Fibroblast of skin of back (primary cell): ENCODE data around the gene CARD10. TPM values are rescaled to one million over a fixed set of nuclear protein-coding genes. Genes with fewer than 3 reads are reported as not detected.

ENCODE experiments used
- DNase-seq: peaks from one replicate; pipeline ENCODE4 v3.0.0-alpha.2; 2013
- polyA plus RNA-seq, 2 experiments: library from polyadenylated mRNA; unstranded; fragments of 120-200 nt; gene quantifications; one replicate each; pipeline ENCODE4 v1.2.1, GENCODE V29; 2013; ENCODE audit not compliant: insufficient read length in 2 of 2

Gene CARD10, protein sequence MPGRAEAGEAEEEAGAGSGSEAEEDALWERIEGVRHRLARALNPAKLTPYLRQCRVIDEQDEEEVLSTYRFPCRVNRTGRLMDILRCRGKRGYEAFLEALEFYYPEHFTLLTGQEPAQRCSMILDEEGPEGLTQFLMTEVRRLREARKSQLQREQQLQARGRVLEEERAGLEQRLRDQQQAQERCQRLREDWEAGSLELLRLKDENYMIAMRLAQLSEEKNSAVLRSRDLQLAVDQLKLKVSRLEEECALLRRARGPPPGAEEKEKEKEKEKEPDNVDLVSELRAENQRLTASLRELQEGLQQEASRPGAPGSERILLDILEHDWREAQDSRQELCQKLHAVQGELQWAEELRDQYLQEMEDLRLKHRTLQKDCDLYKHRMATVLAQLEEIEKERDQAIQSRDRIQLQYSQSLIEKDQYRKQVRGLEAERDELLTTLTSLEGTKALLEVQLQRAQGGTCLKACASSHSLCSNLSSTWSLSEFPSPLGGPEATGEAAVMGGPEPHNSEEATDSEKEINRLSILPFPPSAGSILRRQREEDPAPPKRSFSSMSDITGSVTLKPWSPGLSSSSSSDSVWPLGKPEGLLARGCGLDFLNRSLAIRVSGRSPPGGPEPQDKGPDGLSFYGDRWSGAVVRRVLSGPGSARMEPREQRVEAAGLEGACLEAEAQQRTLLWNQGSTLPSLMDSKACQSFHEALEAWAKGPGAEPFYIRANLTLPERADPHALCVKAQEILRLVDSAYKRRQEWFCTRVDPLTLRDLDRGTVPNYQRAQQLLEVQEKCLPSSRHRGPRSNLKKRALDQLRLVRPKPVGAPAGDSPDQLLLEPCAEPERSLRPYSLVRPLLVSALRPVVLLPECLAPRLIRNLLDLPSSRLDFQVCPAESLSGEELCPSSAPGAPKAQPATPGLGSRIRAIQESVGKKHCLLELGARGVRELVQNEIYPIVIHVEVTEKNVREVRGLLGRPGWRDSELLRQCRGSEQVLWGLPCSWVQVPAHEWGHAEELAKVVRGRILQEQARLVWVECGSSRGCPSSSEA
- polyA plus RNA-seq (2013, experiment 1 of 2; ENCODE audit: insufficient read length) = 34.7 TPM
- 16.6 TPM for polyA plus RNA-seq (2013, experiment 2 of 2; ENCODE audit: insufficient read length)

- peak; percentile 45 for DNase-seq
These were observed at the start of gene CARD10 for GRCh38 chr22:37519268-37520195. CARD10 (minus strand) TSS chr22:37519415; CDS start chr22:37519200, 215 bp downstream.

- DNase-seq = no peak
These were observed 49.3 kb upstream of the CARD10 start for GRCh38 chr22:37568448-37569008.

GRCh38 chr22:37568012-37568411 is 48.8 kb upstream of the CARD10 start:
- no peak for DNase-seq

GRCh38 chr22:37566903-37567798 is 47.9 kb upstream of the CARD10 start:
- no peak for DNase-seq

DNA sequence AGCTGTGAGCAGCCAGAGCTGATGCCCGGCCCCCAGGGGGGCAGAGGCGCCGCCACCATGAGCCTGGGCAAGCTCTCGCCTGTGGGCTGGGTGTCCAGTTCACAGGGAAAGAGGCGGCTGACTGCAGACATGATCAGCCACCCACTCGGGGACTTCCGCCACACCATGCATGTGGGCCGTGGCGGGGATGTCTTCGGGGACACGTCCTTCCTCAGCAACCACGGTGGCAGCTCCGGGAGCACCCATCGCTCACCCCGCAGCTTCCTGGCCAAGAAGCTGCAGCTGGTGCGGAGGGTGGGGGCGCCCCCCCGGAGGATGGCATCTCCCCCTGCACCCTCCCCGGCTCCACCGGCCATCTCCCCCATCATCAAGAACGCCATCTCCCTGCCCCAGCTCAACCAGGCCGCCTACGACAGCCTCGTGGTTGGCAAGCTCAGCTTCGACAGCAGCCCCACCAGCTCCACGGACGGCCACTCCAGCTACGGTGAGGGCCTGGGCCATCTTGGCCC is 47.2 kb upstream of the CARD10 start:
- no peak for DNase-seq

GRCh38 chr22:37565830-37566229 is 46.6 kb upstream of the CARD10 start:
- DNase-seq = no peak

DNA sequence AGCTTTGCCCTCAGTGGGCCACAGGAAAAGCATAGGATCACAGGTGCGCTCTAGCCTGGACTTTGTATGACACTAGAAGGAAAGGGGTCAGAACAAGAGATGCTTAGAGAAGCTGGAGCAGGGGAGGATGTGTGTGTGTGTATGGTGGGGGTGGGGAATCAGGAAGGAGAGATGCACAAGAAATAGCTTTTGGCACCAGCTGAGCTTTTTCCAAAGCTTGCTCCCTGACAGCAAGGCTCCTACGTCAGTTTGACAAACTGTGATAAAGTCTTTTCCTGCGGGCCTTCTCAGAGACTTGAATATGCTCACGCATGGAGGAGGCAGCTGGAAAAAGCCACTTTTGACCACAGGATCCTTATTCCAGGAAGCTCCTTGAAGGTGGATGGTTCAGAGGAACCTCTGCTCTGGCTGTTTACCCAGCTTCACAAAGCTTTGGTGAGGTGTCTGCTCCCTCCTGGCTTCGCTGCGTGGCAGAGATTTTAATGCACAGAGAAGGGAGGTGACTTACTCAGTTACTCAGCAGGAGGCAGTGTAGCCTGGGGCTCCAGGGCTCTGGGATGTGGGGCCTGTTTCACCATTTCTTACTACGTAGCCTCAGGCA is 45.0 kb upstream of the CARD10 start:
- DNase-seq = no peak

GRCh38 chr22:37563153-37564081 is 44.2 kb upstream of the CARD10 start:
- DNase-seq = peak; percentile 97

DNA sequence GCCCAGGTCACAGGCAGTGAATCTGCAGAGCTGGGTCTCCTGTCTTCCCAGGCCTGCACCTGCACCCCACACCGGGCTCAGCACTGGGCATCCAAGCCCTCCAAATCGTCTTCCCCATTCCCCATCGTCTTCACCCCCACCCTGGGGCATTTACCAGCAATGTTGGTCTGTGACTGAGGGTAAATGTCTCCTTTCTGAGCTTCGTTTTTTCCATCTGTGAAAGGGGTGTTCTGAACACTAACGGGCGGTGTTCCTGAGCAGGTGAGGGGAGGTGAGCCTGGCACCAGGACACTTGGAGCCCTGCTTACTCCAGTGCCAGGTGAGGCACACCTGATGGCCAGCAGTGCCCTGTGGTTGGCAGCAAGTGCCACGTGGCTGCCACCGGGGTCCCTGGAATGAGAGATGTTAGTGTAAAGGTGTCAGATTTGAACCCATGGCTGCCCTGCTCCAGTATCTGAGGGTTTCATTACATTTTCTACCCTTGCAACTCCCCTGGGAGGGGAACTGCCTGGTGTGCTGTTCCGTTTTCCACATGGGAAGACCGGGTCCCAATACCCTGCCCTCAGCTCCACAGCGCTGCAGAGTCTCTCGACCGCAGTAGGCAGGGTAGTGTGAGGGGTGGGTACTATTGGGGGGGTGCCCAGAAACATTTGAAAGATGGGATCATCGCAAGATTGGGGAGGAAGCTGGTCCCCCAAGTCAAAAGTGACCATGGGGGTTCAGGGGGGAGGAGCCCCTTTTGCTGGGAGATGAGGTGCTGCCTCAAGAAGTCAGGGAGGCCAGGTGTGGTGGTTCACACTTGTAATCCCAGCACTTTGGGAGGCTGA is 43.0 kb upstream of the CARD10 start:
- no peak for DNase-seq

DNA sequence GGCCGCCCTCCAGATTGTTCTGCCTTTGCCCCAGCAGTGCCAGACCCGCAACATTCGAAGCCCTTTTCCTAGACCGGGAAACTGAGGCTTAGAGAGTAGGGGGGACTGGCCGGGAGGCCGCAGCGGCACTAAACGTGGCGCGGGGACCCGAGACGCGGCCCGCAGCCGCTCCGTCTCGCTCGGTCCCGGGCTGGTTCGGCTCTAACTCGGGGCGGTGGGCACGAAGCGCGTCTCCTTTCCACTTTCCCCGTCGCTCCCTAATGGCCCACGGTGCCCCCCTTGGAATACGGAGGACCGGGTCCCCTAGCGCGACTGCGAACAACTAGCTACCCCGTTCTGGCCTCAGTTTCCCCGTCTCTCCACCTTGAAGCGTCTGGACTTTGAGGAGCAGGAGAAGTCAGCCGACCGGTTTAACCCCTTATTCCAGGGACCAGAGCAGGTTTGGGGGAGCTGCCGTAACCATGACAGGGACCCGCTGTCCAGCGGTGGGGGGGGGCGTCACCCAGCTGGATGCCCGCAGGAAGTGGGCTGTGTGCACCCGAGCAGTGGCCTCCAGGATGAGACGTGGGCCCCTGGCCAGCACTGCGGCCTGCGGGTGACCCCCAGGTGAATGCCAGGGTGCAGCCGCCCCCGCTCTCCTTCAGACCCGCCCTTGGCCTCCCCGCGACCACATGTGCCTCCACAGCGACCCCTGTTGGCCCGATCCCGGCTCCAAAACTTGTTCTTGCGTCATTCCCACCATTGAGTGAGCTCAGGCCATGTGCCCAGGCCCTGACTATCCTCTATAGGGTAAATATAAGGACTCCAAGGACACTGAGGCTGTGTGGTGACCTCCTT is 42.2 kb upstream of the CARD10 start:
- DNase-seq = peak; percentile 87

DNA sequence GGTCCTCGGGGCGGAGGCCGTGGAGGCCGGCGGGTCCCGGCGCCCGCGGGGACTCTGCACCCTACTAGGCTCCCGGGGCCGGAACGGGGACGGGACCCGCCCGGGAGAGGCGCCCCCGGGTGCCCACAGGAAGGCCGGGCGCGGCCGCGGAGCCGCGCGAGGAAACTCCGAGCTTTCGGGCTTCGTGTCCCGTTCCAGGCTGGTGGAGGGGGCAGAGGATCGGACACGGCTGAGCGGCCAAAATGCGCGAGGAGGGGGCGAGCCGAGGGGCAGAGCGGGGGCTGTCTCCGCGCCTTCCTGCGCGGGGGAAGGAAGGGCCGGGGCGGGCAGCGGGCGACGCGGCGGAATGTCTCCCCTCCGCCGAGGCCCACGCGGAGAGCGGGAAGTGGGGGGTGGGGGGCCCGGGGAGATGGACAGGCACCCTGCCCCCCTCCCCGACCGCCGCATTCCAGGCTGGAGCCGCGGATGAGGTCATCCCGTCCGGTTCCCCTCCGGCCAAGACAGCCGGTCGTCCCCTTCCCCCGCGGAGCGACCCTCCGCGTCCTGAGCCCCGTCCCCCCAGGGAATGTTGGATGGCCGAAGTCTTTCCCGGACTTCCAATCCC is 41.5 kb upstream of the CARD10 start:
- peak; percentile 80 for DNase-seq

- DNase-seq = peak; percentile 77
These were observed 40.8 kb upstream of the CARD10 start, which contains the start of gene CDC42EP1 for GRCh38 chr22:37559901-37560607. CDC42EP1 (plus strand) TSS chr22:37560480; CDS start chr22:37566350, 5,870 bp downstream.

DNA sequence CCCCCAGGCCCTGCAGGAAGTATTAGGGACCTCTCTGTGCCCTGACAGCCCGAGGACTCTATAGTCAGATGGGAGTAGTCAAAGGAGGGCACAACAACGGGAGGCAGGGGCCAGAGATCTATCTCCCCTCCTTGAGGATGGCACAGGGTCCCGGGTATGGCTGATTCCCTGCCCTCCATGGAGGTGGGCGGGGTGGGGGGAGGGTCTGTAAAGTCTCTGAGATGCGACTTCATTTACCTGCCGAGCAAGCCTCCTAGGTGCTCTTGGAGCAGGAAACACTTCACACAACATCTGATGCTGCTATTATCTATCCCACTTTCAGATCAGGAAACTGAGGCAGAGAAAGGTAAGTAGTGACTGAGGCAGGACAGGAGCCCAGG is 40.3 kb upstream of the CARD10 start:
- no peak for DNase-seq

DNA sequence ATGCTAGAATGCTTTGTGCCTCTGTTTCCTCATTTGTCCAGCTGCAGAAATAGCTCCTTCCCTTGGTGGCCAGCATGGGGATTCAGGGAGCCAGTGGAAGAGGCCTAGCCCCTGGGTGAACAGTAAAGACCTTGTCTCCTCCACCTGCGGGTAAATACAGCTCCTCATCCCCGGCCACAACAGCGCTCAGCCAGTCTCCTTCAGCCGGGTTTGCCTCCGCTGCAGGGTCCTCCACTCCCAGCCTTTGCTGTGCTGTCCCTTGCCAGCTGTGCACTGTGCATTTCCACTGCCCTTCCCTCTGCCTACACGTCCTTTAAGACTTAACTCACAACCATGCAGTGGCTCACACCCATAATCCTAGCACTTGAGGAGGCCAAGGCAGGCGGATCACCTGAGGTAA is 39.6 kb upstream of the CARD10 start:
- no peak for DNase-seq

DNA sequence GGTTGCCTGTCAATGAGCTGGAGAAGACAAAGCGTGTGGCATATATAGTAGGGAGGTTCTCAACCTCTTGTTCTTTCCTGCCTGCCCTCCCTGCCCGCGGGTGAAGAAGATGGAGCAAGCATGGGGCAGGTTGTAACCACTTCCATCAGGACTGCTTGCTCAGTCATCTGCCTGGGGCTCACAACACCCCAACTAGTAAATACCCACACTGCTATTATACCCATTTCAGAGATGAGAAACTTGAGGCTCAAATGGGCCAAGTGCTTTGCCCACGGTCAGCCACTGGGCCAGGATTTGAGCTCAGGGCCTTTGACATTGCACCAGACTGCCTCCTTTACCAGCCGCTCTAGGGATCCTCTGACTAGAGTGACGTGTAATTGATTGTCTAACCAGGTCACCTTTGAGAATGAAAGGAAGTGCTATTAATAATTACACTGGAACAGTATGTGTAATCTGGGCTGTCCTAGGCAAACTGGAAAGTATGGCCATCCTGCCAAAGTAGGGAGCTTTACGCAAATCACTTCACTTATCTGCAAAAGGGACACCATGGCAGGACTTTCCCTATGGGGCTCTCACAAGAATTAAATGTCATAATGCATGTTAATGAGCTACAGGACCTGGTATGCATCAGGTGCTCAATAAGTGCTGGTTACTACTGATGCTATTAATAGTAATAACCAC is 38.2 kb upstream of the CARD10 start:
- DNase-seq = no peak
